Stimulated activated CD8-positive, alpha-beta memory T cell treated with anti-CD3 and anti-CD28 coated beads, Interleukin-4, amount 100 ng/mL, for 4 hours (primary cell): ENCODE results near the gene IGSF6.
"Not testable (repeated sequence)": the region's sequence is repeated elsewhere in the genome, so short reads cannot be mapped to it uniquely, and the experiment has no call there.

Source experiments
- DNase-seq, 2 donors: peaks; one replicate each; pipeline ENCODE4 v3.0.0-alpha.2; 2020; ENCODE audit warnings: low read depth in 2 of 2, low spot score in 1 of 2

Gene IGSF6

GRCh38 chr16:21654466-21654865 is 2.1 kb upstream of the IGSF6 start:
- DNase-seq: no peak

GRCh38 chr16:21653571-21653970 is 1.2 kb upstream of the IGSF6 start:
- DNase-seq: no peak

- DNase-seq: no peak
These were observed 893 bp downstream of the IGSF6 start for GRCh38 chr16:21651515-21651914.

- DNase-seq: no peak
These were observed 1.9 kb downstream of the IGSF6 start for GRCh38 chr16:21650521-21650920.

DNA sequence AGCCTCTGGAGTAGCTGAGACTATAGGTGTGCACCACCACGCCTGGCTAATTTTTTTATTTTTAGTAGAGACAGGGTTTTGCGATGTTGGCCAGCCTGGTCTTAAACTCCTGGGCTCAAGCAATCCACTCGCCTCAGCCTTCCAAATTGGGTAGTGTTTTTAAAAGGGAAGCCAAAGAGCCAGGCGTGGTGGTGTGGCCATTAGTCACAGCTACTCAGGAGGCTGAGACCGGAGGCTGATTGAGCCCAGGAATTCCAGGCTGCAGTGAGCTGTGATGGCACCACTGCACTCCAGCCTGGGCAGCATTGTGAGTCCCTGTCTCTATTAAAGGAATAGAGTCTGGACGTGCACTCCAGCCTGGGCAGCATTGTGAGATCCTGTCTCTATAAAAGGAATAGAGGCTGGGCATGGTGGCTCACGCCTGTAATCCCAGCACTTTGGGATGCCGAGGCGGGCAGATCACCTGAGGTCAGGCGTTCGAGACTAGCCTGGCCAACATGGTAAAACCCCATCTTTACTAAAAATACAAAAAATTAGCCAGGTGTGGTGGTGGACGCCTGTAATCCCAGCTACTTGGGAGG is 2.5 kb downstream of the IGSF6 start:
- not testable (repeated sequence) for DNase-seq

DNA sequence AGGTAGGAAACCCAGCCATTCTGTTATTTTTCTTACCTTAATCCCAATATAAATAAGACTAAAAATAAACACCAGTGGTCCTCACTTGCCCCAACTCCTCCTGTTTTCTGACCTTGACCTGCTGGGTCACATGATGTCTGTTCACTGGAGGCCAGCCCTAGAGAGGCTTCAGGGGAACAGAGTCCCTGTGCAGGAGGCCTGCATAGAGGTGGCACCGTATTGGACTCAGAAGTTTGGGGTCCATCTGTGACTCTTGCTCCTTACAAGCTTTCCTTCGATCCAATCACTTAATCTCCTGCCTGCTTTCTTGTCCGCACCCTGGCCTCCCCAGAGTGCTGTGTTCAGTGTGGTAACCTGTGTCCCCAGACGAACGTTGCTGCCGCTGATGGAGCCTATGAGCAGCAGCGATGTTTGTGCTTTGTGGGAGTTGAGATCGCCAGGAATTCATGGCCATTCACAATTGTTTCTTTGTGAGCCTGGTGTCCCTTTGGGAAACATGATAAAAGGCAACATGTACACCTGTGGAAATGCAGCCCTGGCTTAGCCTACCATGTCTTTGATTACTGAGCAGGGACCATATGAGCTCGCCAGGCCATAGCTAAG is 4.7 kb downstream of the IGSF6 start:
- no peak for DNase-seq

DNA sequence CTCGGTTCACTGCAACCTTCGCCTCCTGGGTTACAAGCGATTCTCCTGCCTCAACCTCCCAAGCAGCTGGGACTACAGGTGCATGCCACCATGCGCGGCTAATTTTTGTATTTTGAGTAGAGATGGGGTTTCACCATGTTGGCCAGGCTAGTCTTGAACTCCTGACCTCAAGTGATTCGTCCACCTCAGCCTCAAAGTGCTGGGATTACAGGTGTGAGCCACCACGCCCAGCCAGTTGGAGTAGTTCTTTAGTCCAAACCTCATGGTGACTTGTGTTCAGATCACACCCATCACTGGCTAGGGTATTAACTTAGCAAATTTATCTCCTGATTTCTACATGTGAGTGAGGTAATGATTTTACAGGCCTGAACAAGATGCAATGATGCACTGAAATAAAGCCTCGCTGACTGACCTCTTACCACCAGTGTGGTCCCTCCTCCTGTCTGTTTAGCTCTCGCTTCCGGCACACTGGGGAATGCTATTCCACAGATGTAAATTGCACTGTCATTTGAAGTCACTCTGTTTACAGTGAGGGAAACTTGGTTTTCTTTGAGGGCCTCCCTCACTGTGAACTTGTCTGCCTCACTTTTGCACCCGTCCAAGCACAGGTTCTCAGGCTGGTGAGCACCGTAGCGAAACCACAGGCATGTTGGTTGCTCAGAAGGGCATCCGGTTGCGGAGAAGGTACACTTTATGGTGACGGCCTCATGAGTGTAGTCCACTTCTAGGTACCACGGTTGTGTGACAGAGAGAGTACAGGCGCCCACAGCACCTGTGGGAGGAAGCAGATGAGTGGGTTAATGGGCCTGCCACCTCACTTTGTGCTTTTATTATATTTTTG is 5.5 kb downstream of the IGSF6 start:
- DNase-seq: peak; percentile 31 to 60

DNA sequence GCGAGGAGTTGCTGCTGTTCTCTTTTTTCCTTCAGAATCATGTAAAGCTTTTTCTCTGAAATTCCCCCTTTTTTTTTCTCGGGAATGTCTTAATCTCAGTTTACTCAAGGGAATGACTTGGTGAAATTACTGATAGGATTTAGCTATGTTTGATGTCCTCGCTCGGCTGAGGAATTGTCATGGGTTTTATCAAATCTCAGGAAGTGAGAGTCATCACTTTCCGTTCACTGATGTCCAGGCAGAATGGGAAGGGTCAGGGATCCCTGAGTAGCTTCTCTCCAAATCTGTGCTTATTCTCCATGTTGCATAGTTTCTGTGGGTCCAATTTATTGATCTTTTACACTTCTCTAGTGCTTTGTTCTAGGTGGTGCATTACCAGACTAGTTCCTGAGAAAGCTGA is 6.3 kb downstream of the IGSF6 start:
- DNase-seq: no peak

GRCh38 chr16:21645261-21645721 is 7.1 kb downstream of the IGSF6 start:
- no peak for DNase-seq

- no peak for DNase-seq
These were observed 7.7 kb downstream of the IGSF6 start for GRCh38 chr16:21644674-21645073.

DNA sequence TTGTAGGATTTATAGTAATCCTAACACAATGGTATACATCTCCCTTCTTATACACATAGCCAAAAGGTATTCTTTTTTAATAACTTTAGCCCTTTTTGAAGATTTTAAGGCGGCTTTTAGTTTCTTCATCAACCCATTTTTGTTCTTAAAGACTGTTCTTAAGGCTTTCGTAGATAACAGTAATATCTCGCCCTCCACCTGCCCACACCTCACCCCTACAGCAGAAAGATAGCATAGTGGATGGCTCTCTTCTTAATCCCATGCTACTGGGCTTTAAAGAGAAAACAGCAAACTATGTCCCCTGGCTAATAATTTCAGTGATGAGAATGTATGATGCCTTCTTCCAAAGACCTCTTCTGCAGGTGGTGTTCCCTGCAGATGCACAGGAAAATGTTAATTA is 8.6 kb downstream of the IGSF6 start:
- no peak for DNase-seq

- DNase-seq: no peak
These were observed 9.5 kb downstream of the IGSF6 start for GRCh38 chr16:21642861-21643260.

- DNase-seq: no peak
These were observed 10.5 kb downstream of the IGSF6 start for GRCh38 chr16:21641916-21642315.

DNA sequence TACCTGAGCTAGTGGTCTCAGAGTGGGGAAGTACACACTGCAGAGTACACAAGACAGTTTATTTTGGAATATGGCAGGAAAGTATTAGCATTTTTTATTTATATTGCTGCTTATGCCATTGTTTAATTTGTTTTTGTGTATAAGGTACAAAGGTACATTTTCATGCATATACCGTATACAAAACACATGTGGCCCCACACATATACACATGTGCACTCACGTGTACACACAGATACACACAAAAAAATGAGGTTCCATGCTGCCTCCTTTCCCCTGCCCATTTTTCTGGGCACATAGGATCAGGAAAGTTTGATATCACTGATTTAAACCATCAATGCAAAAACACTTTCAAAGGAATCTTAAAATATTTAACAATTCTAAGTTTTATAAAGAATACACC is 12.9 kb downstream of the IGSF6 start:
- no peak for DNase-seq

DNA sequence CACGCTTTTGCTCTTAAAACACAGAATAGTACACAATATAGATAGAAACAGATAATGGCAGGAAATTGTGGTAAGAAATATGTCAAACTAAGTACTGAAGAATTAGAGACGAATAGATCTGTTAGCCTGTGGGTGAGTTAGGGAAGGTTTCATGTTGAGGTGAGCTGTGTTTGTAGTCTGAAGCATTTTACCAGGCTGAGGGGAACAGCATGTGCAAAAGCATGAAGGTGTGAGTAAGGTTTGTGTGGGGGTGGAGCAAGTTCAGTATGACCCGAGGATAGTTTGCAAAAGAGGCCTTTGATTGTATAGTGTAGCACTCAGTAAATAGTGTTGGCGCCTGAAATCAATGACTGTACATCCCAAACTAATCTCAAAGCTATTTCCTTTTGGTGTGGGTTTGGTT is 13.8 kb downstream of the IGSF6 start:
- DNase-seq: no peak

- DNase-seq: no peak
These were observed 15.1 kb downstream of the IGSF6 start for GRCh38 chr16:21637032-21637968.

GRCh38 chr16:21635694-21636093 is 16.7 kb downstream of the IGSF6 start:
- DNase-seq: not testable (repeated sequence)

GRCh38 chr16:21634216-21634615 is 18.2 kb downstream of the IGSF6 start:
- no peak for DNase-seq

DNA sequence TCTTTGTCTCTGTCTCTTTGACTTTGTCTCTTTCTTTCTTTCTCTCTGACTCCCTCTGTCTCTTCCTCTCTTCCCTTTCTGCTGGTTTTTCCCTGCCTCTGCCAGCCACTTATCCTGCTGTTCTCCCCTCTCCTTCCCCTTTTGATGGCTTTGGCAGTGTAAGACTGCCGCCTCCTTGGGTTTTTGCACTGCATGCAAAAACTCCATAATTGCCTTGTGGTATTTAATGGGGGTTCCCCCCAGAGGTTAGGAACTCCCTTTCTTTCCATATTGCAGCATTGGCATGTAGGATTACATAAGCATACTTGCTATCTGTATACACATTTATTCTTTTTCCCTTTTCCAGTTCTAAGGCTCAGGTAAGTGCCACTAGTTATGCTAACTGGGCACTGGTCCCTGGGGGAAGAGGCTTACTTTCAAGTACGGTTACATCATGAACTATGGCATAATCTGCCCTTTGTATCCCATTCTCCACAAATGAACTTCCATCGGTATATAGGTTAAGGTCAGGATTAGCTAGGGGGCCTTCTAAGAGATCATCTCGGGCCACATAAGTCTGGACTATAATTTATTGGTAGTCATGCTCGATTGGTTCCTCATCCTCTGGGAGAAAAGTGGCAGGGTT is 20.3 kb downstream of the IGSF6 start:
- DNase-seq: not testable (repeated sequence)

DNA sequence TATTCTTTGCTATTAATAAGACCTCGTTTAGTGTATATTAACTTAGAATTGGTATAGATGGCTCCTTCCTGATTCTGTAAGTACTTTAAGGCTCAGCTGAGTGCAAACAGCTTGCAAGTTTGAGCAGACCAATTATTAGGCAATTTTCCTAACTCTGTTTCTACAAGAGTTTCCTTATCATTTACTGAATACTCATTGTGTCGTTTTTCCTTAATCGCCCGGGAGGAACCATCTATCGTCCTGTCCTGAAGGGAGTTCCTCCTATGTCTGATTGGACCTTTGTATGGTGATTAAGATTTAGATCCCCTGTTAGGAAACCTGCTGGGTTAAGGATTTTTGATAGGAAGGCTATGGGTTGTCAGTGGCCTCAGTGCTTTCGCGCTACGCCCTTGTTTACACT is 21.0 kb downstream of the IGSF6 start:
- DNase-seq: not testable (repeated sequence)

DNA sequence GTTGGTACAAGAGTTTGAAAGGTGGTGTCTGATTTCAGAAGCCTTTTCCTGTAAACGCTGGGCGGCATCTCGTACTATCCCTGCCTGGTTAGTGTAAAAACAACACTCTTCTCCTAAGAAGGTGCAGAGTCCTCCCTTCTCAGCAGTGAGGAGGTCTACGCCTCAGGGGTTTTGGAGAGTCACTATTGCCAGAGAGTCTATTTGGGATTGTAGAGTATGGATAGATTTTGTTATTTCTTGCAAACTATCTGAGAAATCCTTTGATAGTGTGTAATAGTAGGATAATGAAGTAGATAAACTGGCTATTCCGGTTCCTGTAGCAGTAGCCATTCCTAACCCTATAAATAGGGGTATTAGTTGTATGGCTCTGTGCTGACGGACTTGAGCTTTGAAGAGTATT is 21.5 kb downstream of the IGSF6 start:
- not testable (repeated sequence) for DNase-seq
